Measurements from ENCODE around the gene PKNOX2.

PKNOX2 gene

GRCh38 chr11:125360066-125360465, 195.5 kb downstream of the PKNOX2 start:
- DNase-seq (ENCODE audit: low read depth) = no peak

DNA sequence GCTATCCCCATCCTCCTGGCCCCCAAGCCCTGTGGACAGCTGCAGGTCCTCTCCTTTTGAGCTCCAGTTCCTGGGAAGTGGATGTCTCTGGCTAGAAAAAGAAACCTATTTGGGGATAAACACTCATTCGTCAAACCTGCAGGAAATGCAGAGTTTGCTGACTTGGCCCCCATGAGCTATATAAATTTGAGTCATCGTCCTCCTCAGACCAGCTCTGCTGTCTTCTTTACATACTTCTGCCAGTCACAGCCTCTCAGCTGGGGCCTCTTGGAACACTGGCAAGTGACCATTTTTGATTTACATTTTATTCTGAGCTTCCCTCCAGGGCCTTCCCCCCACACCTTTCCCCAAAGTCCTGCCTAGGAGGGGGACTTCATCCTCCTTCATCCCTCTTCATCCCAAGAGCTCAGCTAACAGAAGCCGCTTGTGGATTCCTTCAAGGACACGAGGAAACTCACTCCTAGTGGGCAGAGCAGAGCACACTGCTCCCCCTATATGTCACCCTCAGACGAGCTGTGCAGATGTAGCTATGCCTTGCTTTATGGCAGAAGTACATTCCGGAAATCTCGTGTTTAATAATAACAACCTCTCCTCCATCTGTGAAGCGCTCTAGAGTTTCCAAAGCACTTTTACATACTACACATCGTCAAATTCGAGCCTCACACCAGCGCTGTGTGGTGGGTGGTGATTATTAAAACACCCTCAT, 199.7 kb downstream of the PKNOX2 start:
- DNase-seq (ENCODE audit: low read depth) = no peak

DNA sequence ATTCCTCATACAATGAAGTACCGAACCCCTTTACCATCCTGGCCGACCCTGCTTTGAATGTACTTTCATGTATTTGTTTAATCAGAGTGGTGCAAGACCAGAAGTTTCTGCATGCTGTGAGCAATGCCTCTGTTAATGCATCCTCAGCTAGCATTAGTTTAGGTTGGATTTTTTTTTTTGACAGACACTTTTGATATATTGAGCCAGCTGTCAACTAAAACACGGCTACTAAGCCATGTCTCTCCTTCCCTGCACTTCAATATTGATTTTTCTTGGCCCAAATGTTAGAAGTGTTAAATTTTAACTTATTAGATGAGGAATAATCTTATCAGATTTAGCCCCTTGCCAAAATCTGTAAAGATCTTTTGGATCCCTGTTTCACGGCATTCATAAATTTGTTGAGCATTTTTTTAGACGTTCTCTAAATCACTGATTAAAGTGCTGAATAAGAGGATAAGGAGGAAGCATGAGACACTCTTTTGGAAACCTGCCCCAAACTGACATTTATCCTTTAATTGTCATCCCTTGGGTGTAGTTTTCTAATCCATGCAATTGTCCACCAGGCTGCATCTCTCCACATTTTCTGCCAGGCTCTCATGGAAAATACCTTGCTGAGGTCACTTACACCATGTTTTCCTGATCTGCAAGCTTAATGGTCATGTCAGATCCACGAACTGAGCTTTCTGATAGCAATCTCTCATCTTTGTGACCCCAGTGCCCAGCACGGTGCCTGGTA, 200.8 kb downstream of the PKNOX2 start:
- no peak for DNase-seq (ENCODE audit: low read depth)

GRCh38 chr11:125367710-125368109, 203.2 kb downstream of the PKNOX2 start:
- no peak for DNase-seq (ENCODE audit: low read depth)

- DNase-seq (ENCODE audit: low read depth) = no peak
Measured at GRCh38 chr11:125368757-125369156, 204.2 kb downstream of the PKNOX2 start.

GRCh38 chr11:125369808-125370207, 205.3 kb downstream of the PKNOX2 start:
- no peak for DNase-seq (ENCODE audit: low read depth)

DNA sequence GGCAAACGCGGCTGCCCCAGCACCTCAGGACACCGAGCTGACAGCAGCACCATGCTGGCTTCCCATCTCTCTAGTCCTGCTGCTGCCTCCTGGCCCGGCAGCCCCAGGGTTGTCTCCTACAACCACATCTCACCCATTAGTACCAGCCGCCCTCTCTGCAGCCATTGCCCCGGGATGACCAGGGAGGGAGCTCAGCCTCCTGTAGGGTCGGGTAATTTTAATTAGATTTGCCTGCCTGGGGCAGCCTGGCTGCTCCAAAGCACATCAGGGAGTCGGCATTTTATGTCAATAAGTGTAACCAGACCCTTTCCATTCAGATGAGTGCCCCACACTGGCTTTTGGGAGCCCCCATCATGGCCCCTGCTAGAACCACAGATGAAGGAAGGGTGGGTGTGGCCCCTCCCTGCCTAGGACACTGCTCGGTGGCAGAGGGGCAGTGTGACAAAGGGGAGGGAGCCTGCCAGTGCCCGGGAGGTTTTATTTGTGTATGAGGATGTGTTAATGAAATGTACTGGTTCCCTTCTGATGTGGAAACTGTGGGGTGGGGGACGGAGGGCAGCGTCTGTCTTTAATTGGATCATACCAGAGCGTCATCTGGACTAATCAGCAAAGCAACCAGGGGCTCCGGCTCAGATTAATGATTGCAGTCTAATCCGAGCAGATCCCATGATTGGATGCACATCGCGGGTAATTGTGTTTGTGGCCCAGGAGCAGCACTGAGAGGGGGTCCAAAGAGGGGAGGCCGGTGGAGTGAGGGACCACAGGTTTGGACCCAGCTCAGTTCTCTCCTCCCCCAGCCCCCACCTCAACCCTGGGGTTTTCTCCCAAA, 206.2 kb downstream of the PKNOX2 start:
- DNase-seq (ENCODE audit: low read depth) = no peak

GRCh38 chr11:125371431-125371935, 206.9 kb downstream of the PKNOX2 start:
- no peak for DNase-seq (ENCODE audit: low read depth)

DNA sequence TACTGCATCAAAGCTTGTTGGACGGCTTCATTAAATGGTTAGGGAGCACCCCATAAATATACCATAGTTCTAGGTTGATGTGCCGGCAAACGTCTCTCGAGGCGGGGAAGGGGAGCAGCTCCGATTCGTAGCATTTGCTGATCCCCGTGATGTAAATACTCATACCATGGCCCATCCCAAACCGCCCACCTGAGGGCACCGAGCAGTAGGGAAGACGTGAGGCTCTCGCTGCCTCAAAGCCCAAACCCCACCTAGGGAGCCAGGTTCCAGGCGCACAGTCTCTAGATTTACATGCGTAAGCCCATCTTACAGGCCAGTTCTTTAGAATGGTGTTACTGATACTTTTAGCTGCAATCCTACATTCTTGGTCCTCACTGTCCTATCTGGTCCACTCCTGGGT, 207.5 kb downstream of the PKNOX2 start:
- no peak for DNase-seq (ENCODE audit: low read depth)

DNA sequence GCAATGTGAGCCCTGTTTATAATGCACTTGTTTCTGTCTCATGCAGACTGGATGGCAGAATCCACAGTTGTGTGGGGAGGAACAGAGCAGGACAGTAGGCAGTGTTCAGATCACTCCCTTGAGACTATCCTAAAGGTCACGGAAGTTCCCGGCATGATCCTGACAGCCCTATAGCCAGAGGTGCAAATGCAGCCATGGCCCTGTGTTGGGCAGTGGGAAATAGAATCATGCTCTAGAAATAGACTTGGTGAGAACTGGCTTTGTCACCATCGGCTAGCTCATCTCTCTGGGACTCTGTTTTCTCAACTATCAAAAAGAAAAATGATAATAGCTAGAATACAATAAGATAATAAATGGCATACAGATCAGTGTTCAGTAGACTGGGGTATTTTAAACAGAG, 208.4 kb downstream of the PKNOX2 start:
- no peak for DNase-seq (ENCODE audit: low read depth)

GRCh38 chr11:125373426-125374391, 209.2 kb downstream of the PKNOX2 start:
- no peak for DNase-seq (ENCODE audit: low read depth)

DNA sequence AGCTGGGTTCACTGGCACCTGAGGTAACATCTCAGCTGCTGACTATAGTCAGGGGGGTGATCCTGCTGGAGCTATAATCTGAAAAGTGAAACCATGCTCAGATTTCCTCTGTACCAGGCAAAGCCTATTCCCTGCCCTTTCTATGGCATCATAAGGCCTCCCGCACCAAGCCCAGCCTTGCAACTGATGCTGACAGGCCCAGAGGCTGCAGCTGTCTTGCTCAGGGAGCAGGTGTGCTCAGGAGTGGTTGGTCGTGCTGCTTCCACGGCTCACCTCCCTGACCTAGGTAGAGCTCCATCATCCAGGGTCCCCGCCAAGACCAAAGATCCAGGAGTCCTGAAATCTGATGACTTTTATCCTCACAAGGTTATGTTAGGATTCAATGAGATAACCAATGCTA, 209.8 kb downstream of the PKNOX2 start:
- DNase-seq (ENCODE audit: low read depth) = no peak

GRCh38 chr11:125375146-125375545, 210.6 kb downstream of the PKNOX2 start:
- DNase-seq (ENCODE audit: low read depth) = no peak

DNA sequence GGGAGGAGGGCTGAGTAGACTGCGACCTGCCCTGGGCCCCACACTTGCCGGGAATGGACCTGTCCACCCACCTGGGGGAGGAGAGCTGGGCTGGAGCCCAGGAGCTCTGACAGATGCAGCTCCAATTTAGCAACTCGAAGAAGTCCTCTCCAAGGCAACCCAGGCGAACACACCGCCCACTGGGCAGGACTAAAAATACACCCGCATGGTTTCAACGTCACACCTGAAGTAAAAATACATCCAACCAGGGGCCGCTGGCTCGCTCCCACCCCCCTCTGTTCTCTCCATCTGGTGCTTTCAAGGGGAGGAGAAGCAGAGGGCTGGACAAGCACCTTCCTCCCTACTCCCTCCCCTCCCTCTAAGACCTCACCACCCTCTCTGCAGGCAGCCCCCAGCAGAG, 211.6 kb downstream of the PKNOX2 start:
- DNase-seq (ENCODE audit: low read depth) = no peak

GRCh38 chr11:125376856-125377255, 212.3 kb downstream of the PKNOX2 start:
- no peak for DNase-seq (ENCODE audit: low read depth)

DNA sequence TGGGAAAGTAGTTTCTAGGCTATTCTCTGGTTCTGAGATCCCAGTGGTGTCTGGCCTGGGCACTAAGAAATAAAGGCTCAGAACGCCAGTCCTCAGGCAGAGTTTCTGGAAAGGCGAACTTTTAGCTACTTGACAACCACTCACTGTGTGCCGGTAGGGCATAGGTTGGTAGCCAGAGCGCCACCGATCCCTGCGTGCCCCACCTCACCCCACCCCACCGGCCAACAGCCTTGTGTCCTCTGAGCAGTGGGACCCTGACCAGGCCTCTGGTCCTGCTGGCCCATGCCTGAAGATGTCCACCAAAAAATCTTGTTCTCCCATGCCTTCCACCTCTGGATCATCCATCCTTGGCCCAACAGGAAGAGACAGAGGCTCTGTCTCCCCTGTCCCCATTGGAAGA, 213.5 kb downstream of the PKNOX2 start:
- DNase-seq (ENCODE audit: low read depth) = no peak

GRCh38 chr11:125378571-125378970, 214.0 kb downstream of the PKNOX2 start:
- DNase-seq (ENCODE audit: low read depth) = no peak

DNA sequence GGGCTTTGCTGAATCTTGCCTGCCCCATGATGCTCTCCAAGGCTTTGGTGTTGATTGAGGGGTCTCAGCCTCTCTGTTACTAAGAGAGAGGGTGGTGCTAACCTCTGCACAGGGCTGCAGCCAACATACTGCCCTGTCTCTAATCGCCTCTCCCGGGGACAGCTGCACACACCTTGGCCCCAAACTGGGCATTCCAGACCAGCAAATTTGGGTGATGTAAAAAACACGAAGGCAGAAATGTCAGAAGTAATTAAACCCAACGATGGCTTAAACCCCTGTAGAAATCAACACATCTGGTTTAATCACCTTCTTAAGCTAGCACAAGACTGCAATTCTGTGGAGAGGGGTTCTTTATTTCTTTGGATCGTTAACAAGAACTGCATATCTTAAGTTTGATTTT, 215.0 kb downstream of the PKNOX2 start:
- DNase-seq (ENCODE audit: low read depth) = no peak

DNA sequence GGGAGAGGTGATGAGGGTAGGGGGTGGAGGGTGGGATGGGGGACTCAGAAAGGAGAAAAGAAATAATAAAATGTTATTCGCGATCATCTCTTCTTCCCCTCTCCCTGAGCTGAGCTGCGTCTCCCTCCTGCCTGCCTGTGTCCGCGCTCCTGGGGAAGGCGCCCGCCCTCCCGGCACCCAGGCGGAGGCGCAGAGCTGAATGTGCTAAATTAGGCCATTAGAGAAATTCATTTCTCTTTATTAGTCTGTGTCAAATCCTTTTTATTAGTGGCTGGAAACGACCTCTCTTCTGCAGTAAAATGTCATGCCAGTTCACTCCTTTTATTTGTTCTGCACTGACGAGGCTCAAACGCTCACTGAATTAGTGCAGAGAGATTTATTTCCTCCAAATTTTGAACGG, 215.4 kb downstream of the PKNOX2 start:
- no peak for DNase-seq (ENCODE audit: low read depth)

DNA sequence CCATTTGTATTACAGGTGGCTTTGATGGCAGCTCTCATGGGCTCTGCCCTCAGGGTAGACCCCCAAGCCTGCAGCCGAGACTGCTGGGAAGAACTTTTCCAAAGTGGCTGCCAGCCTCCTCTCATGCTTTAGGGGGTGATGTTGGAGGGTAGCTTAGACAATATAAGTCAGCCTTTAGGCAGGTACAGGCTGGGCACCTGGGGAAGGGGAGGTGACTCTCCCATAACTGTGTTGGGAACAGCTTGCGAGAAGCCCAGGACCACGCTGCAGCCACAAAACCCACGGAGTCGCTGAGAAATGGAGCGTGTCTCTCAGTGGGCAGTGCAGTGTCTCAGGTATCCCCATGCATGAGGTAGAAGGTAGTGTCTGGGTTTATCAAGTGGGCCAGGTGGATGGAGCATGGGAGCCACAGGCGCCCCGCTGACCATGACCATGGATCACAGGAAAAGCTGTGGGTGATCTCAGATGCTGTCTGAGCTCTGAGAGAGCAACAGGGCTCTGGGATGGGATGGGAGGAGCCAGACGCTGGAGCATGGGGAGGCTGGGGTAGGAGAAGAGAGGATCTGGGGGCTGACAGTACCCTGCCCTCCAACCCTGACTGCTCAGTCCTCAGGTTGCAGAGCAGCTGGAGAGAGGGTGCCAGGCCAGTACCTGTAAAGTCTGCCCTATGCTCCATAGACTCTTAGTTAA, 216.3 kb downstream of the PKNOX2 start:
- no peak for DNase-seq (ENCODE audit: low read depth)

- DNase-seq (ENCODE audit: low read depth) = no peak
Measured at GRCh38 chr11:125381499-125382044, 217.0 kb downstream of the PKNOX2 start.
